ENCODE data around the gene ANXA2R. TPM values are rescaled to one million over a fixed set of nuclear protein-coding genes. Genes with fewer than 3 reads are reported as not detected.

Gene ANXA2R
- total and polyA plus RNA-seq, 2 donors (not counting 1 experiment from before 2014, with no cell fraction given), result 19.3 to 50.4 TPM

- peak overlapping the region; percentile 96 for H3K4me3 Mint-ChIP-seq
- intact Hi-C loops (cut with micrococcal nuclease), result loop anchor here (1.0 to 10.0 kb wide), 7 partner anchors 43 to 493 kb away; partner anchors contain the start of genes HMGCS1 and TMEM267
- Histone ChIP-seq H4K20me1 (ENCODE audit: control insufficient read depth, insufficient read depth, low read length, poor library complexity, severe bottlenecking) (no peaks in the 10 kb centered on the region), H3K4me2 (replicated peaks; ENCODE audit: low read depth, low read length, poor library complexity, severe bottlenecking) (peak overlapping the region; percentile 84), H3K4me3 (ENCODE audit: control extremely low read depth in 1 of 5, extremely low read depth in 1 of 5, insufficient read depth in 1 of 5, low read depth in 2 of 5, low read length in 4 of 5) (peak overlapping the region; percentile 78 to 97 (median 89)), H3K27me3 (replicated peaks in 1 of 4; ENCODE audit: control extremely low read depth in 1 of 4, control insufficient read depth in 3 of 4, insufficient read depth in 4 of 4, low read length in 3 of 4) (no peaks in the 10 kb centered on the region), H3K27ac (ENCODE audit: low read length in 2 of 2) (peak overlapping the region; percentile 93 to 96), H3K9me3 (ENCODE audit: control extremely low read depth in 1 of 3, control insufficient read depth in 2 of 3, insufficient read depth in 1 of 3, low read length in 2 of 3) (peaks cover 0 to 5% (median 0%) of the 10 kb centered on the region in 3 donors), H2AFZ (ENCODE audit: insufficient read depth, low read depth, low read length, poor library complexity, severe bottlenecking) (peak overlapping the region; percentile 74), H3K9ac (ENCODE audit: low read length) (peak overlapping the region; percentile 90), H3K36me3 (replicated peaks in 1 of 2; ENCODE audit: control extremely low read depth in 1 of 2, control insufficient read depth in 1 of 2, extremely low read depth in 1 of 2, insufficient read depth in 2 of 2, low read length in 1 of 2) (peaks cover 0 to 2% of the 10 kb centered on the region in 2 experiments), H3K79me2 (ENCODE audit: control insufficient read depth, insufficient read depth, low read length) (peaks cover 45% of the 10 kb centered on the region), H3K4me1 (ENCODE audit: control insufficient read depth in 2 of 2, insufficient read depth in 2 of 2, low read length in 2 of 2) (peaks cover 31 to 34% of the 10 kb centered on the region in 2 donors)
- H3K27ac Mint-ChIP-seq, result peak overlapping the region; percentile 100
- no peaks in the 10 kb centered on the region for H3K27me3 Mint-ChIP-seq
- ATAC-seq (ENCODE audit: low read depth), result peak; percentile 25
- DNase-seq, result peak; percentile 87
- ChIA-PET POLR2A (interaction anchor here (0.6 to 7.1 kb wide), 11 partner anchors 16 to 492 kb away, joined by 3 to 181 read pairs (median 24); partner anchors contain the start of genes ANXA2R, TMEM267 and ZNF131), CTCF (interaction anchor here (1.1 to 11.7 kb wide), 12 partner anchors 16 to 491 kb away, joined by 3 to 194 read pairs (median 18); partner anchors contain the start of genes ANXA2R, TMEM267 and ZNF131)
- WGBS (ENCODE audit: insufficient coverage), result under 1% methylated on average over 71 of the region's 71 CpGs
- H3K9me3 Mint-ChIP-seq (ENCODE audit: insufficient read depth), result no peaks in the 10 kb centered on the region
- peaks cover 47% of the 10 kb centered on the region for H3K4me1 Mint-ChIP-seq
- no peak for TF ChIP-seq EZH2 (IDR thresholded peaks at IDR 0.05; ENCODE audit: borderline replicate concordance, insufficient read depth, low read depth, low read length, poor library complexity, severe bottlenecking)
- no peak for TF ChIP-seq CTCF (IDR thresholded peaks at IDR 0.05)
Observed at GRCh38 chr5:42992088-42992879, 47.8 kb downstream of the ANXA2R start.
